Small intestine (tissue), 7 donors: Measurements from ENCODE around the gene BAG5. TPM values are rescaled to one million over a fixed set of nuclear protein-coding genes. Genes with fewer than 3 reads are reported as not detected.

Experiments
- DNase-seq, 2 donors: peaks; one replicate each; pipeline versions ENCODE4 v3.0.0 to v3.0.0-alpha.2; 2013
- FAIRE-seq: peaks from 2 replicates; lab custom pipeline; 2012; peaks lifted over from hg19 to GRCh38; lab: Jason Lieb, UNC
- H3K27ac ChIP-seq, 3 donors: one replicate each; pipeline ENCODE4 v1.5.1; 2013; ENCODE audit warnings: low read length in 2 of 3, mild to moderate bottlenecking in 2 of 3, control low read depth in 1 of 3, inconsistent platforms in 1 of 3, low read depth in 1 of 3, moderate library complexity in 1 of 3
- H3K27me3 ChIP-seq, 3 donors: one replicate each; pipeline ENCODE4 v1.6.1; 2013; ENCODE audit warnings: low read length in 3 of 3, inconsistent platforms in 1 of 3; ENCODE audit not compliant: control insufficient read depth in 3 of 3, insufficient read depth in 3 of 3
- H3K36me3 ChIP-seq, 3 donors: one replicate each; pipeline ENCODE4 v1.6.1; 2013; ENCODE audit warnings: low read length in 3 of 3, inconsistent platforms in 1 of 3, low read depth in 1 of 3, mild to moderate bottlenecking in 1 of 3, moderate library complexity in 1 of 3; ENCODE audit not compliant: control insufficient read depth in 3 of 3, insufficient read depth in 2 of 3
- H3K4me1 ChIP-seq, 3 donors: one replicate each; pipeline ENCODE4 v1.6.1; 2013; ENCODE audit warnings: low read length in 2 of 3, inconsistent platforms in 1 of 3, low read depth in 1 of 3, mild to moderate bottlenecking in 1 of 3, moderate library complexity in 1 of 3; ENCODE audit not compliant: control insufficient read depth in 3 of 3, insufficient read depth in 2 of 3
- H3K4me3 ChIP-seq, 3 donors: one replicate each; pipeline ENCODE4 v1.5.1; 2013; ENCODE audit warnings: low read length in 3 of 3, control low read depth in 1 of 3, inconsistent platforms in 1 of 3, low read depth in 1 of 3, mild to moderate bottlenecking in 1 of 3, moderate library complexity in 1 of 3
- H3K9me3 ChIP-seq, 2 donors: one replicate each; pipeline ENCODE4 v1.6.1; 2013; ENCODE audit warnings: low read depth in 1 of 2, low read length in 1 of 2; ENCODE audit not compliant: control insufficient read depth in 2 of 2, insufficient read depth in 1 of 2
- WGBS, 3 donors: extraction: QIAGEN DNeasy Blood & Tissue Kit; methylation state at CpG; one replicate each; pipeline ENCODE4 v1.1.7; 2013; 5-methylcytosine and 5-hydroxymethylcytosine counted together
- polyA plus RNA-seq, 4 donors: library from polyadenylated mRNA; stranded (reverse) in 3 of 4; unstranded in 1 of 4; fragments of 200-250 nt in 3 of 4; fragments of 120-200 nt in 1 of 4; gene quantifications; one replicate each; pipeline versions ENCODE4 v1.2.1 to v1.2.3, GENCODE V29; 2013
- donor health status: healthy with polysubstance abuse.
- donor health status: control.
- donor health status: control.
- donor health status: Bipolar disorder and iron deficiency.
- donor health status: healthy.

Gene BAG5
- polyA plus RNA-seq, 4 donors: 8.5 to 21.8 (median 12.6) TPM

DNA sequence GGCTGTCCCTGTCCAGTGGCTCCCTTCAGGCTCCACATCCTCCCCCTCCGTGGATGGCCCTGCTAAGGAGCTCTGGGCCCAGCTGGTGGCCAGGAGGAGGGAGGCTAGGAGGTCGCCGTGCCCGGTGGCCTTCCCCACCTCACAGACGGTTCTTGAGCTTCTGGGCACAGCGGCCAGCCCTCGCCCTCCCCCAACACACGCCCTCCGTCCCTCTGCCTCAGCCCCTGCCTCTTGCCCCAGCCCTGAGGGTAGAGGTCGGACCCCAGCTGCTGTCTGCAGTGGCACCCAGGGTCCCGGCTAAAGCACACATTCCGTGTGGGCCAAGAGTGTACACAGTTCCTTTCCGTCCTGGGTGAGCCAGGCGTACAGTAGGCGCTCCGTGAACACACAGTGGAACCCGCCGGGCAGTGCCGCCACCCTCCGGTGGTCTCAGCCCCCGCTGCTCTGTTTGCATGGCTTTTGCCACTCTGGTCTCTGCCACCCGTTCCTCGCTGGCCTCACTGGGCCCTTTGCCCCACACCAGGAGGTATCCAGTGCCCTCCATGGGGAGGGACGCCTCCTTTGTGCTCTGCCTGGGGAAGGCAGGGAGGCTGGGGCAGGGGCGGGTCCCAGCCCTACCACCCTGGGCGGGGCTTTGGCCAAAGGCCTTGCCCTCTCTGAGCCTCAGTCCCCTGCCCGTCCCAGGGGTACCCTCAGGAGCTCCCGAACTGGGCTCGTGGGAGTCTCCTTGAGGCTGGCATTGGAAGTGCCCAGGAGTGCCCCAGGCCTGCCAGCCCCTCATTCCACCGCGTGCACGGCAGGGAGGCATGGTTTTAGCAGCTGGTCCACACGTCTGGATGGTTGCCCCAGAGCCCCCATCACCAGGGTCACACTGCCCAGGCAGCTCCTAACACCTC lies 20.5 kb downstream of the BAG5 start:
- FAIRE-seq: no peak
- peak overlapping the region in 1 of 3 donors; percentile 60 for H3K27ac ChIP-seq
- H3K4me3 ChIP-seq: peak overlapping the region in 1 of 3 donors; percentile 25

DNA sequence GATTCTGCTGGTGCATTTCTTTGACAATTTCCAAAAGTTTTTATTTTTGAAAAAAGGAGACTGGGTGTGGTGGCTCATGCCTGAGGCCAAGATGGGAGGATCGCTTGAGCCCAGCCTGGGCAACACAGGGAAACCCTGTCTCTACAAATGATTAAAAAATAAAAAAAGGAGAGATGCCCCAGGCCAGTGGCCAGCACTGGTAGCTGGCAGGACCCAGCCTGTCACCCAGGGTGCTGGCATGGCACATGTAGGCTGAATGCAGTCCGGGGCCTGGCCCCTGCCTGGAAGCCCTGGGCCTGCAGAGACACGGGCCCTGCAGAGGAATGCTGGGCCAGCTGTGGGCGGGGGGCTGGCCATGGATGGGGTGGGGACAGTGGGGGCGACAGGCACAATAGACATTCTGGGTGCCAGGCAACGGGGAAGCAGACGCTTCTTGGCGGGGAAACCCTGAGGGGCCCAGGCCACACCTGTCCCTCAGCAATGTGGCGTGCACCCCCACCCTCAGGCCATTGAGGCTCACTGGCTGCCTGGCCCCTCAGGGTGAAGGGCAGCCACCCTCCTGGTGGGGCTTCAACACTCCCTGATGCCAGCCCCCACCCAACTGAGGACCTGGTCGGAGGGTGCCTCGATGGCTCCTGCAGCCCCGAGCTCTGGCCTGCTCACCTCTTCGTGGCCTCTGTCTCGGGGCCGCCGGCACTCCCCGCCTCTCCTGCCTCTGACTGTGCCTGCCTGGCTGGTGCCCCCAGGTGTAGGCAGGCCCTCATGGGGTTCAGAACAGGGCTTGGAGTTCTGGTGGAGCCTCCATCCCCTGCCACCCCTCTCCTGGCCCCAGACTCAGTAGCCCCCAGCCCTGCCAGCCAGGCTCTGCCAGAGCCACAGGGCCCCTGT lies 21.4 kb downstream of the BAG5 start:
- peak overlapping the region in 1 of 3 donors; percentile 60 for H3K27ac ChIP-seq
- H3K4me1 ChIP-seq: peaks cover 0 to 51% (median 3%) of the 10 kb centered on the region in 3 donors
- 36 to 61% (median 55%) methylated on average over 17 of the region's 17 CpGs for WGBS, 3 donors
- FAIRE-seq: no peak
- peaks cover 0 to 18% (median 0%) of the 10 kb centered on the region in 3 donors for H3K36me3 ChIP-seq
- no peak for DNase-seq
- H3K27me3 ChIP-seq: no peaks in the 10 kb centered on the region
- no peak overlapping the region for H3K4me3 ChIP-seq
- no peaks in the 10 kb centered on the region for H3K9me3 ChIP-seq

More for the DNA sequence above, 20.5 kb downstream of the BAG5 start:
- no peaks in the 10 kb centered on the region for H3K9me3 ChIP-seq
- H3K27me3 ChIP-seq: no peaks in the 10 kb centered on the region
- 51 to 64% (median 62%) methylated on average over 31 to 33 of the region's 33 CpGs for WGBS, 3 donors
- DNase-seq: no peak
- H3K36me3 ChIP-seq: peaks cover 0 to 10% (median 0%) of the 10 kb centered on the region in 3 donors
- peaks cover 0 to 58% (median 3%) of the 10 kb centered on the region in 3 donors for H3K4me1 ChIP-seq

DNA sequence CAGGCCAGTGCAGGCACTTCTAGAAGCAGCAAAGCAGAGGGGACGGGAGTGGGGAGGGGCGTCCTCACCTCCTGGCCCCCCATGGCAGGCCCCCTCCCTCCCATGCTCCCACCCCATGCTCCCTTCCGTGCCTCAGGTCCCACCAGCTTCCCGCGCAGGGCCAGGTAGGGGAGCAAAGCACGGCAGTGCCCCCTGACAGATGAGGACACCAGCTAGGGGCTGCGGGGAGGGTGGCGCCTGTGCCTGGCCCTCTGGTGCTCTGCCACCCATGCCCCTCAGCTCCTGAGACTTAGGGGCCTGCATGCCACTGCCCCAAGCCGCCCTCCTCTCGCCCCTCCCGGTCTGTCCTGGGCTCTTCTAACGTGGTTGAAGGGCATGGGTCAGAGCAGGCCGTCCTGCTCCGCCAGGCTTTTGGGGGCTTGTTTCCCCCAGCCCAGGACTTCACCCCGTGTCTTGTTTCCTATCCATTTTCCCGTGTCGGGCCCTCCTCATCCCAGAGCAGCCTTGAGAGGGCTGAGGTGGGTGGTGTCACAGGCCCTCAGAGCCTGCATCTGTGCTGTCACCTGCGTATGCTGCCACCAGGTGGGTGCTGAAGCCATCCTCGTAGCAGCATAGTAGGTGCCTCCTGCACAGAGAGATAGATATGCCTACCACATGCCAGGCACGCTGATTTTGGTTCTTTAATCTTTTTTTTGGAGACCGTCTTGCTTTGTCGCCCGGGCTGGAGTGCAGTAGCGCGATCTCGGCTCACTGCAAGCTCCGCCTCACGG lies 23.2 kb downstream of the BAG5 start:
- Histone ChIP-seq H3K4me3 (no peak overlapping the region), H3K36me3 (peaks cover 0 to 36% (median 0%) of the 10 kb centered on the region in 3 donors), H3K9me3 (no peaks in the 10 kb centered on the region), H3K27ac (no peak overlapping the region), H3K27me3 (no peaks in the 10 kb centered on the region), H3K4me1 (peaks cover 0 to 43% (median 3%) of the 10 kb centered on the region in 3 donors)
- DNase-seq (no peak), FAIRE-seq (no peak)
- 42 to 68% (median 49%) methylated on average over 26 to 28 of the region's 28 CpGs for WGBS, 3 donors

DNA sequence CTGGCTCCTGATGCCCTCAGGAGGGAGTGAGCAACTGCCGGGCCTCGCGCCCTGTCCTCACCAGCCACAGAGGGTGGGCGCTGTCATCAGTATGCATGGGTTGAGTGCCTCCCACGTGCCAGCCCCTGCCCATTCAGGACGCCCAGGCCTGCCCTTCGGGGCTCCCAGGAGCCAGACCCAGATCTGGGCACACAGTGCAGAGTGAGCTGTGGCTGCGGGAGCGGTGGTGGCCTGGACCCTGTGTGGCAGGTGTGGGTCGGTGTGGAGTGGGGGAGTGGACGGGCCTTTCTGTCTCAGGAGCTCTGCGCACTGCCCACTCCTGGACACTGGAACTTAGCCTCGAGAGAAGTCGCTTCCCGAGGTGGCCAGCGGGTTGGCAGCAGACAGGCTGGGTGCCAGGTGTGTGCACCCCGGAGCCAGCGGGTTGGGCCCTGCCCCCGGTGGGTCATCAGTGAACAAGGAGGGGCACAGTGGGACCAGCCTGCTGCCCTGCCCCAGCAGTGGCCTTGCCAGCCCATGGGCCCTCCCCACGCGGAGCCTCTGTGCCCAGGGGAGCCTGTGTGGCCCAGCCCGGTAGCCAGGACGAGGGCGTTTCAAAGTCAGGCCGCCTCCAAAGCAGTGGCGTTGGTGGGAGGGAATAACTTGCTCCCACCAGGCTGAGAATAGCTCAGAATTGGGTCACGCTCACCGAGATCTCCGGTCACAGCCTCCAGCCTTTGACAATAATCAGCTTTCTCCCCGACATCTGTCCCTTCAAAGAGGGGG lies 24.0 kb downstream of the BAG5 start:
- Histone ChIP-seq H3K27ac (no peak overlapping the region), H3K9me3 (no peaks in the 10 kb centered on the region), H3K4me1 (peaks cover 0 to 41% (median 3%) of the 10 kb centered on the region in 3 donors), H3K4me3 (no peak overlapping the region), H3K27me3 (no peaks in the 10 kb centered on the region), H3K36me3 (peaks cover 0 to 44% (median 0%) of the 10 kb centered on the region in 3 donors)
- no peak for DNase-seq
- WGBS, 3 donors: 21 to 49% (median 32%) methylated on average over 25 to 30 of the region's 30 CpGs
- no peak for FAIRE-seq

DNA sequence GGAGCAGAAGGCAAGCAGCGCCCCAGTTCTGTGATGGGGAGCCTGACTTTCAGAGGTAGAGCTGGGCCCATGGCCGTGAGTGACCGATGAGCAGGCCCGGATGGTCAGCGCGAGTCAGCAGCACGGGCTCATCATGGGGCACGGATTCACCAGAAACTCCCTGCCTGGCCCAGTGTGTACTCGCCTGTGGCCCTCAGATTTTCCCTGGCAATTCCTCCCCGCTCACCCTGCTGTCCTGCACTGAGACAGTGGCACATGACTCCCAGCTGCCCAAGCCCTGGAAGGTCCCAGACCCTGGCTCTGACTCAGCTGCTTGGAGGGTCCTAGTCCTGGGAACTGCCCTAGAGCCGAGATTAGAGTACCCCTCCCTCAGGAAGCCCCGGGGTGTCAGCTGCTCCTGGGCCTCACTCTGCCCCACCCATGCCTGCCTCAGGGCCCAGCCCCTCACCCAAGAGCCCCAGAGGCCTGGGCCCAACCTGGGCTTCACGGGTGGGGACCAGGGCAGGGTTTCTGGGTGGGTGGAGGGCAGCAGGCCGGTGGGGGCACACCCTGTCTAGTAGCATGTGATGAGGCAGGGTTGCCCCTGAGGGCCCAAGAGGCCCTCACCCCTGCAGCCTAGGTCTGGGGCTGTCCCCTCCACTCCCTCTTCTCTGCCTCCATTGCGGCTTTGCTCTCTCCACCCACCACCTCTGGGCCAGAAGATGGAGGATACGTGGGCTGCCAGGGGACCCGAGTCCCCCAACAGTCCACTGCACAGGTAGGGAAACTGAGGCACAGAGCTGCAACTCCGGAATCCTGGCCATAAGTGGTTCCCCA lies 25.1 kb downstream of the BAG5 start:
- WGBS, 3 donors: 71 to 77% (median 71%) methylated on average over 15 to 18 of the region's 18 CpGs
- DNase-seq: no peak
- Histone ChIP-seq H3K27me3 (no peaks in the 10 kb centered on the region), H3K4me3 (no peak overlapping the region), H3K4me1 (peaks cover 0 to 41% (median 0%) of the 10 kb centered on the region in 3 donors), H3K9me3 (no peaks in the 10 kb centered on the region), H3K36me3 (peaks cover 0 to 54% (median 0%) of the 10 kb centered on the region in 3 donors), H3K27ac (no peak overlapping the region)
- no peak for FAIRE-seq

DNA sequence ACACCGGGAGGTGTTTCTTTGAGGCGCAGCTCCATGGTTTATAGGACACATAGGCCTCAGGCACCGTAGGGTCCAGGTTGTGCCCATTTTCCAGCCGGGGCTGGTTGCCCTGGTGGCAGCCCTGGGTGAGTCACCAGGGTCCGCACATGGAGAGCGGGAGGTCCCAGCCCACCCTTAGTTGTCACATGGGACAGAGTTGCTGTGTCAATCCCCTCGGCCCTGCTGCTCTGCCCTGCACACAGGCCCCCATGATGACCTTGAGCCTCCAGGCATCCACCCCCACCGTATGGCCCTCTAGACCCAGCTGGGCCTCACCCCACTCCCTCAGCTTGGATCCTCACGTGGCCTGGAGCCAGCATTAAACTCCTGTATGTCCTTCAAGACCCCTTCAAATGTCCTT lies 25.8 kb downstream of the BAG5 start:
- Histone ChIP-seq H3K36me3 (peaks cover 0 to 60% (median 0%) of the 10 kb centered on the region in 3 donors), H3K4me3 (no peak overlapping the region), H3K9me3 (no peaks in the 10 kb centered on the region), H3K27ac (no peak overlapping the region), H3K27me3 (no peaks in the 10 kb centered on the region), H3K4me1 (peaks cover 0 to 40% (median 0%) of the 10 kb centered on the region in 3 donors)
- FAIRE-seq (no peak), DNase-seq (no peak)
- WGBS, 3 donors: 78 to 83% (median 79%) methylated on average over 9 of the region's 9 CpGs
